Epithelial cell of proximal tubule (primary cell): ENCODE results near the gene SYK. TPM values are rescaled to one million over a fixed set of nuclear protein-coding genes. Genes with fewer than 3 reads are reported as not detected.

Experiments
- DNase-seq: peaks from one replicate; pipeline ENCODE4 v3.0.0-alpha.2; 2011; ENCODE audit warnings: low read depth
- H3K4me3 ChIP-seq: 2 replicates; pipeline ENCODE4 v1.5.1; 2011; ENCODE audit warnings: low read depth, mild to moderate bottlenecking, low read length
- total RNA-seq: library from RNA; depleted of rRNA; stranded (reverse); fragments of >200 nt; gene quantifications from 2 replicates; pipeline ENCODE4 v1.2.3, GENCODE V29; 2015
- TF ChIP-seq, protein P1 (sequence below): conservative IDR thresholded peaks from 2 replicates; pipeline ENCODE4 v1.5.1; 2012; ENCODE audit warnings: low read depth, mild to moderate bottlenecking, low read length

SYK gene
- total RNA-seq, 1 donor from 2014 or later, result 16.9 TPM

DNA sequence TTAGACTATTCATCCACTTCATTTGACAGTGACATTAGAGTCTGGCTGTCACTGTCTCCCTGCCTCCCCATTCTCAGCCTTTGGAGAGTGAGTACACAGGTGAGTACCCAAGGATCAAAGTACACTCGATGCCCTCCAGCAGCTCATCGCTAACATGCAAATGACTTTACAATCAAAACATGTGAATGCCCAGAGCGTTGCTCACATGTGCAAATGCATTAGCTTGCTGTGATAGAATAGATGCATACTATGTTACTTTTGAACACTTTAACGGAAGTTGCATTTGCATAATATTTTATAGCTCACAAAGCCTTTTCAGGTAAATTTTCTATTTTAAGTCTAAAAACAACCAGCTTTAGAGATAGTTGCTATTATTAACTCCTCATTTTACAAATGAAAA lies 107.6 kb downstream of the SYK start:
- DNase-seq, result no peak
- H3K4me3 ChIP-seq, result no peak overlapping the region
- TF ChIP-seq, protein P1, sequence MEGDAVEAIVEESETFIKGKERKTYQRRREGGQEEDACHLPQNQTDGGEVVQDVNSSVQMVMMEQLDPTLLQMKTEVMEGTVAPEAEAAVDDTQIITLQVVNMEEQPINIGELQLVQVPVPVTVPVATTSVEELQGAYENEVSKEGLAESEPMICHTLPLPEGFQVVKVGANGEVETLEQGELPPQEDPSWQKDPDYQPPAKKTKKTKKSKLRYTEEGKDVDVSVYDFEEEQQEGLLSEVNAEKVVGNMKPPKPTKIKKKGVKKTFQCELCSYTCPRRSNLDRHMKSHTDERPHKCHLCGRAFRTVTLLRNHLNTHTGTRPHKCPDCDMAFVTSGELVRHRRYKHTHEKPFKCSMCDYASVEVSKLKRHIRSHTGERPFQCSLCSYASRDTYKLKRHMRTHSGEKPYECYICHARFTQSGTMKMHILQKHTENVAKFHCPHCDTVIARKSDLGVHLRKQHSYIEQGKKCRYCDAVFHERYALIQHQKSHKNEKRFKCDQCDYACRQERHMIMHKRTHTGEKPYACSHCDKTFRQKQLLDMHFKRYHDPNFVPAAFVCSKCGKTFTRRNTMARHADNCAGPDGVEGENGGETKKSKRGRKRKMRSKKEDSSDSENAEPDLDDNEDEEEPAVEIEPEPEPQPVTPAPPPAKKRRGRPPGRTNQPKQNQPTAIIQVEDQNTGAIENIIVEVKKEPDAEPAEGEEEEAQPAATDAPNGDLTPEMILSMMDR, result no peak

DNA sequence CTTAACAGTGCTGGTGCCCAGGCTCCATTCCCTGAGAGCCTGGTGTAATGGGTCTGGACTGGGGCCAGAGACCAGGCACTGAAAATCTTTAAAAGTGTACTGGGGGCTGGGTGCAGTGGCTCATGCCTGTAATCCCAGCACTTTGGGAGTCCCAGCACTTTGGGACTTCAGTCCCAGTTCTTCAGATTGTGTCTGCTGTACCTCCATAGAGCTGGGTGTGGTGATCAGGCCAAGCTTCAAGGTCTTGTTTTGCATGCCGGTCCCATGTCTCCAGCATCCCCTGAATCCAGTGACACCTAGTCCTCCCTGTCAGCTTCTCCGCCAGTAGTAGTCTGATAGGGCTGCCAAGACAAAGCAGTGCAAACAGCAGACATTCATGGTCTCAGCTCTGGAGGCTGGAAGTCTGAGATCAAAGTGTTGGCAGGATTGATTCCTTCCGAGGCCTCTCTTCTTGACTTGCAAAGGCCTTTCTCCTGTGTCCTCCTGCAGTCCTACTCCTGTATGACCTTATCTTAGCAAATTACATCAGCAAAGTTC lies 108.2 kb downstream of the SYK start:
- no peak for DNase-seq
- TF ChIP-seq, protein P1, result no peak
- no peak overlapping the region for H3K4me3 ChIP-seq

DNA sequence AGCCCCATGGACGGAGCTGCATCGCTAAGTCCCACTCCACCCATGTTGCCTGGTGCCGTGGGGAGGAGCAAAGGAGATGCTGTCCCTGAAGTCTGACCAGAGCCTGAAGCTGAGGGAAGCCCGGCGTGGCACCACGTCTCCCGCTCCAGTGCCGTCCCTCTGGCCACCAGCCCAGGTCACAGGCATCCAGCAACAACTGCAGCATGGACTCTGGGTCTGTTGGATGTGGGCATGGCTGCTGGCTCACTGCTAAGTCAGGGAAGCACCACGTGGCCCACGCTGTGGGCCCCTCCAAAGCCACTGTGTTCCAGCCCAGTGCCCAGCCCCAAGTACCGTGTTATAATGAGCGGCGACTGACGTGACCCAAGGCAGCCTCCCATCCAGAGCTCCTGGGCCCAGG lies 112.6 kb downstream of the SYK start:
- TF ChIP-seq, protein P1, result no peak
- no peak overlapping the region for H3K4me3 ChIP-seq

DNA sequence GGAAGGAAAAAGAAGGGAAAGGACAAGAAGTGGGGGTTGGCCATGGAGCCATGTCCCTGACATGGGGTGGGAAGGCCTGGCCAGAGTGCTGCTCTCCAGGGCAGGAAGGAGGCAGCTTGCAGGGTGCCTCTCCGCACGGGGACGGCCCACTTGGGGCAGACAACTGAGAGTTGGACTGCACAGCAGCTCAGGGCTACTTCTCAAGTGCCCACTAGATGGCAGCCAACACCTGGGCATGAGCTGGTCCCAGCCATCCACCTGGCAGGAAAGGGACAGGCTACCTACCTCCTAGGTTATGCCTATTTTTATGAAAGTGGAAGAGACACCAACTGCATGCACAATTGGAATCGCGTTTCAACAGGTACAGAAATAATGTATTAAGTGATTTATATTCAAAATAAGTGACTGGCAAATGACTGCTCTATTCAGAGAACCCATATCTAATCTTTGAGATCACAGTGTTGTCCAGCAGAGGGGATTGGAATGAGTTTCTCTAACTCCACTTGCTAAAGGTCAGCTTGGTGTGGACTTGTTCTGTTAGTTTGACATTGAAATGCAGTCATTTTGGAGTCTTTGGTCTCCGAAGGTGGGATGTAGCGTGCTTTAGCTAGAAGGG lies 113.4 kb downstream of the SYK start:
- no peak for DNase-seq
- TF ChIP-seq, protein P1, result peak; percentile 87
- H3K4me3 ChIP-seq, result no peak overlapping the region

More for the DNA sequence above, 112.6 kb downstream of the SYK start:
- no peak for DNase-seq

DNA sequence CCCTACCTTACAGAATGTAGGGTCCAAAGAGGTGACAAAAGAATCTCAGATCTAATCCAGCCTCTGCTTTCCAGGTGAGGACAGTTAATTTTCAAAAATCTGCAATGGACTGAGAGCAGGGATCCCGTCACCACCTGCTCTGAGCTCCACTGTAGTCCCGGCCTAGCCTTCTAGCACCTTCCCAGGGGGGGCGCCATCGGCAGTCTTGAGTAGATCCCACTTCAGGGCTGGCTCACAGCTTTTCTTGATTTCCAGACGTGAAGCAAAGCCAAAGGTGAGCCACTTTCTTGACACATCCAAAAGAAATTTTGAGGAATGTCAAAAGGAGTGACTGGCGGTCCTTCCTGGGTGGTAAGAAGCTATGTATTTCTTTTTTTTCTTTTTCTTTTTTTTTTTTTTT lies 114.1 kb downstream of the SYK start:
- DNase-seq, result no peak
- TF ChIP-seq, protein P1, result peak; percentile 63

DNA sequence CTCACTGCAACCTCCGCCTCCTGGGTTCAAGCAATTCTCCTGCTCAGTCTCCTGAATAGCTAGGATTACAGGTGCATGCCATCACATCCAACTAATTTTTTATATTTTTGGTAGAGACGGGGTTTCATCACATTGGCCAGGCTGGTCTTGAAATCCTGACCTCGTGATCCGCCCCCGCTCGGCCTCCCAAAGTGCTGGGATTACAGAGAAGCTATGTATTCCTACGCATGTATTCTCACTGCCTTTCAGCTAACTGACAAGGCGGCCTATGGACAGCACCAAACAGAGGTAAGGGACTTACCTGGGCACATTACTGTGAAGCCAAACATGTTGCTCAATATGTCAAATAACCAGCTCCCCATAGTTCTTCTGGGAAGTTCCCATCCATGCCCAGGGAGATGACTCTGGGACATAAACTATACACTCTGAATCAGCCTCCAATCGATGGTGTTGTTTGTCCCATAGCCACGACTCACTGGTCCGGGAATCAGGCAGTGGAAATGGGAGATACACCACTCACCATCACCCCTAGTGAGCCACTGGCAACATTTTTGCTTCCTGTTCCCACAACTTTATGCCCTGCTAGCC lies 114.6 kb downstream of the SYK start:
- DNase-seq, result no peak
- H3K4me3 ChIP-seq, result no peak overlapping the region
- TF ChIP-seq, protein P1, result no peak

More for the DNA sequence above, 114.1 kb downstream of the SYK start:
- no peak overlapping the region for H3K4me3 ChIP-seq
